ENCODE results near the gene AKTIP. TPM values are rescaled to one million over a fixed set of nuclear protein-coding genes. Genes with fewer than 3 reads are reported as not detected.

Gene AKTIP
- total RNA-seq, 2 experiments from 2014 or later = 12.4 to 17.9 TPM

DNA sequence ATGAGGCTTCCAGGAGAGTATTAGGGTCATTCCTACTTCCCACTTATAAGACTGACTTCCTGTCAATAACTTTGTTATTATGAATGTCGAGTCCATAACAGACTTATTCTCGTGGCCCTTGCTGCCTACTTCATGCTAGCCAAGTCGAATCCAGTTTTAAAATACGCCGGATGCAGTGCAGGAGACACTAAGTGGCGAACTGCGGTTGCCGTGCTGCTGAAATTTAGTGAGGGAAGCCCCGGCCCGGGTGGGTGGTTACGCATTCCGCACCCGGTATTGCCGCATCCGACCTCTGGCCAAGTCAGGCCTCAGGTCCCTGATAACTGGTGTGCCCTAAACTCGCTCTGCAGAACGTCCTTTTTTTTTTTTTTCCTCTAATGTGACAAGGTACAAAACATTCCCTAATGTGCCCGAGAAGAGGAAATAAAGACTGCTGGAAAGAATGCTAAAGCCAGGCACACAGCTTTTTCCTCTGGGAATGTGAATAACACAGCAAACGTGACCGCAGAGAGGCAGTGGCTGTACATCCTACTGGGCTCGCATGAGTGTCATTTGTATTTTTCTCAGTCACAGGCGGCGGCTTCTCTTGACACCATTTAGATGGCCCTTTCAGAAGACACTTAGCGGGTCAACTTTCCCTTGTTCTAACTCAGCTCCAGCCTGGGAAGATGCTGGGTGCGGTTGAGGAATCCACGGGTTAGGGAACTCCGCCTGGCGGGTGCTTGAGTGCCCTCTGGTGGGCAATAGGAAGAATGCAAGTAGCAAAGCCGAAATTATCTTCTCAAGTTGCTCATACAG is 7.1 kb upstream of the AKTIP start:
- intact Hi-C loops (cut with micrococcal nuclease; ENCODE audit: unreplicated experiment) = loop anchor here (10.0 kb wide), 1 partner anchor 155 kb away; no protein-coding TSS in a partner anchor
- H3K27ac ChIP-seq (ENCODE audit: low read depth, low read length, poor library complexity, severe bottlenecking) = no peak overlapping the region
- ChIA-PET CTCF (ENCODE audit: unreplicated experiment) (no interaction called here), POLR2A (no interaction called here)
- H3K4me1 ChIP-seq (ENCODE audit: insufficient read depth, low read length, poor library complexity, severe bottlenecking) = no peaks in the 10 kb centered on the region
- H3K36me3 ChIP-seq (ENCODE audit: insufficient read depth, low read length) = no peaks in the 10 kb centered on the region
- H3K9me2 ChIP-seq (ENCODE audit: insufficient read depth, low read length) = no peaks in the 10 kb centered on the region
- H2AFZ ChIP-seq (ENCODE audit: low read length) = peak overlapping the region; percentile 23; the same call in 1 of the 2 replicates
- no peaks in the 10 kb centered on the region for H4K20me1 ChIP-seq (ENCODE audit: insufficient read depth, low read length)
- 0 out of 2 replicates have a peak overlapping the region, but pooled peaks have one; percentile 6 for H3K4me2 ChIP-seq (ENCODE audit: low read length)
- no peak overlapping the region for H3K4me3 ChIP-seq (ENCODE audit: low read depth, low read length, poor library complexity, severe bottlenecking)
- no peaks in the 10 kb centered on the region for H3K9me3 ChIP-seq (ENCODE audit: low read length)
- no peaks in the 10 kb centered on the region for H3K79me2 ChIP-seq (ENCODE audit: insufficient read depth, low read depth, low read length)
- peak; percentile 60 for DNase-seq (ENCODE audit: low spot score)
- TF ChIP-seq, protein P1, sequence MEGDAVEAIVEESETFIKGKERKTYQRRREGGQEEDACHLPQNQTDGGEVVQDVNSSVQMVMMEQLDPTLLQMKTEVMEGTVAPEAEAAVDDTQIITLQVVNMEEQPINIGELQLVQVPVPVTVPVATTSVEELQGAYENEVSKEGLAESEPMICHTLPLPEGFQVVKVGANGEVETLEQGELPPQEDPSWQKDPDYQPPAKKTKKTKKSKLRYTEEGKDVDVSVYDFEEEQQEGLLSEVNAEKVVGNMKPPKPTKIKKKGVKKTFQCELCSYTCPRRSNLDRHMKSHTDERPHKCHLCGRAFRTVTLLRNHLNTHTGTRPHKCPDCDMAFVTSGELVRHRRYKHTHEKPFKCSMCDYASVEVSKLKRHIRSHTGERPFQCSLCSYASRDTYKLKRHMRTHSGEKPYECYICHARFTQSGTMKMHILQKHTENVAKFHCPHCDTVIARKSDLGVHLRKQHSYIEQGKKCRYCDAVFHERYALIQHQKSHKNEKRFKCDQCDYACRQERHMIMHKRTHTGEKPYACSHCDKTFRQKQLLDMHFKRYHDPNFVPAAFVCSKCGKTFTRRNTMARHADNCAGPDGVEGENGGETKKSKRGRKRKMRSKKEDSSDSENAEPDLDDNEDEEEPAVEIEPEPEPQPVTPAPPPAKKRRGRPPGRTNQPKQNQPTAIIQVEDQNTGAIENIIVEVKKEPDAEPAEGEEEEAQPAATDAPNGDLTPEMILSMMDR (conservative IDR thresholded peaks at IDR 0.05; ENCODE audit: low read length) = peak; percentile 98
- TF ChIP-seq EZH2phosphoT487 (IDR thresholded peaks at IDR 0.05; ENCODE audit: borderline replicate concordance, low read depth, low read length) = no peak
- no TSS peak for BruUV-seq (replicated peaks)

DNA sequence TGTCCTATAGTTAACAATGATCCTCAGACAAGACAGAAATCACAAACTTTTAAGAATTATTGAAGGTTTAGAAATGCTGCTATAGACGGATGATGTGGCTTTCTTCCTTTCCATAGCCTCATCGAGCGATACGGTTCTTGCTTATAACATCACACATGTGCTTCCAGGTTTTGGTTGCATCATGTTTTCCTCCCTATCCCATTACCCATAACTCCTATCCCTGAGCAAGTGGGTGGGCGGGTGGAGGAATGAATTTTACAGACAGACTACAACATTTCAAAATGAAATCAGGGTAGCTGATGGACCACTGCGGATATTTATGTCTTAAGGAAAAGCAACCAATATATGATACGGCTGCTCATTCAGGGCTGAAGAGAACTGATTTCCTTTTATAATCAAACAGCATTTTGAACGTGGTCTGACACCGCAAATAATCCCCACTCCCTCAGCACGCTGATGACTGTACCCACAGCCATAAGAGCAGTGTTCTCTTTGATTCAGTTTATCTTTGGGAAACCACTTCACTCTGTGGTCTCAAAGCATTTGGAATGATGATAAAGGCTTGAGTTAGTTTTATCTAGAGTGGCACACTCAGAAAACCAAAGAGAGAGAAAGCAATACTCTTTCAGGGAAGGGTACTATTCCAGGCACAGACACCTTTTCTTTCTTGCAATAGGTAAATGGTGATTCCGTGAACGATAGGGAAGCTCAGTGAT is 4.6 kb upstream of the AKTIP start:
- intact Hi-C loops (cut with micrococcal nuclease; ENCODE audit: unreplicated experiment) = no loop called here
- ChIA-PET CTCF (ENCODE audit: unreplicated experiment) (no interaction called here), POLR2A (no interaction called here)
- Histone ChIP-seq H3K27ac (ENCODE audit: low read depth, low read length, poor library complexity, severe bottlenecking) (no peak overlapping the region), H3K9me2 (ENCODE audit: insufficient read depth, low read length) (no peaks in the 10 kb centered on the region), H3K4me1 (ENCODE audit: insufficient read depth, low read length, poor library complexity, severe bottlenecking) (peaks cover 9% of the 10 kb centered on the region), H3K79me2 (ENCODE audit: insufficient read depth, low read depth, low read length) (no peaks in the 10 kb centered on the region), H4K20me1 (ENCODE audit: insufficient read depth, low read length) (no peaks in the 10 kb centered on the region), H2AFZ (ENCODE audit: low read length) (no peak overlapping the region), H3K9me3 (ENCODE audit: low read length) (no peaks in the 10 kb centered on the region), H3K4me3 (ENCODE audit: low read depth, low read length, poor library complexity, severe bottlenecking) (no peak overlapping the region), H3K36me3 (ENCODE audit: insufficient read depth, low read length) (no peaks in the 10 kb centered on the region), H3K4me2 (ENCODE audit: low read length) (no peak overlapping the region)
- no TSS peak for BruUV-seq (replicated peaks)
- no peak for DNase-seq (ENCODE audit: low spot score)
- TF ChIP-seq, protein P1 (conservative IDR thresholded peaks at IDR 0.05; ENCODE audit: low read length) = no peak
- no peak for TF ChIP-seq EZH2phosphoT487 (IDR thresholded peaks at IDR 0.05; ENCODE audit: borderline replicate concordance, low read depth, low read length)

DNA sequence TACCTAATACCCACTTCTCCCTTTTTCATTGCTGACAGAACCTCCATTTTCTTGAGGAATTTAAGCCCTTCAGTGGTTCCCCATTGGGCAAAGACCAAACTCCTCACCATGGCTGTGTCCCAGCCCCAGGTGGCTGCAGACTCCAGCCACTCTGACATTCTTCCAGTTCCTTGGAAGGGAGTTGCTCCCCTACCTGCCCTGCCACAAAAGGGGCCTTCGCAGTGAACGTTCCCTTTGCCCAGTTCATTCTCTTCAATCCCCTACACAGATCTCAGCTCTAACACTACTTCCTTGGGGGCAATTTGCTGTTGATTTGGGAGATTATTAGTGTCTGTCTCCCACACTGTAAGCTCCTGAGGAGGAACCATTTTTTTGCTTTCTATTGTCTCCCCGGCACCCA is 3.2 kb upstream of the AKTIP start:
- Histone ChIP-seq H3K9me3 (ENCODE audit: low read length) (no peaks in the 10 kb centered on the region), H4K20me1 (ENCODE audit: insufficient read depth, low read length) (no peaks in the 10 kb centered on the region), H3K4me1 (ENCODE audit: insufficient read depth, low read length, poor library complexity, severe bottlenecking) (peaks cover 18% of the 10 kb centered on the region), H3K4me3 (ENCODE audit: low read depth, low read length, poor library complexity, severe bottlenecking) (no peak overlapping the region), H3K36me3 (ENCODE audit: insufficient read depth, low read length) (no peaks in the 10 kb centered on the region), H3K79me2 (ENCODE audit: insufficient read depth, low read depth, low read length) (no peaks in the 10 kb centered on the region), H2AFZ (ENCODE audit: low read length) (no peak overlapping the region), H3K27ac (ENCODE audit: low read depth, low read length, poor library complexity, severe bottlenecking) (no peak overlapping the region), H3K4me2 (ENCODE audit: low read length) (no peak overlapping the region), H3K9me2 (ENCODE audit: insufficient read depth, low read length) (no peaks in the 10 kb centered on the region)
- POLR2A ChIA-PET = no interaction called here
- no peak for TF ChIP-seq EZH2phosphoT487 (IDR thresholded peaks at IDR 0.05; ENCODE audit: borderline replicate concordance, low read depth, low read length)
- TF ChIP-seq, protein P1 (conservative IDR thresholded peaks at IDR 0.05; ENCODE audit: low read length) = no peak
- DNase-seq (ENCODE audit: low spot score) = no peak
- CTCF ChIA-PET (ENCODE audit: unreplicated experiment) = no interaction called here
- intact Hi-C loops (cut with micrococcal nuclease; ENCODE audit: unreplicated experiment) = no loop called here
- BruUV-seq (replicated peaks) = no TSS peak

Measured in OCI-LY7 (cell line).